ENCODE results near the gene CDH4. TPM values are rescaled to one million over a fixed set of nuclear protein-coding genes. Genes with fewer than 3 reads are reported as not detected.

The CDH4 gene
- total and polyA plus RNA-seq, 2 donors (not counting 3 experiments of a cell fraction or from before 2014, with no cell fraction given) = 0.17 to 0.51 TPM

- no peak overlapping the region for H3K27ac ChIP-seq (ENCODE audit: insufficient read depth, low read depth, low read length)
- no peak overlapping the region for H3K4me3 ChIP-seq (replicated peaks in 1 of 3; ENCODE audit: insufficient read depth in 1 of 3, low read depth in 1 of 3, low read length in 3 of 3)
- dilution Hi-C loops (cut with MboI; ENCODE audit: extremely low pct_ligation_motif_present, low sequenced_read_pairs) = no loop called here
- FAIRE-seq (no peak), DNase-seq (ENCODE audit: low read depth, low spot score) (no peak)
- no peaks in the 10 kb centered on the region for H3K9me1 ChIP-seq (replicated peaks; ENCODE audit: control insufficient read depth, extremely low read depth, insufficient read depth, low read length)
- peaks cover 16% of the 10 kb centered on the region for H3K9me3 ChIP-seq (replicated peaks; ENCODE audit: control insufficient read depth, insufficient read depth, low read length)
- no peaks in the 10 kb centered on the region for H4K20me1 ChIP-seq (replicated peaks; ENCODE audit: control insufficient read depth, extremely low read depth, insufficient read depth, low read length)
- BruUV-seq (replicated peaks) = no TSS peak
- POLR2A ChIA-PET = no interaction called here
- H3K4me1 ChIP-seq (ENCODE audit: control insufficient read depth, extremely low read depth, insufficient read depth, low read length) = no peaks in the 10 kb centered on the region
- no peak overlapping the region for H3K9ac ChIP-seq (replicated peaks; ENCODE audit: extremely low read depth, insufficient read depth, low read length)
- H3K27me3 ChIP-seq (ENCODE audit: control insufficient read depth in 2 of 2, insufficient read depth in 2 of 2, low read length in 2 of 2) = no peaks in the 10 kb centered on the region
- H3K79me2 ChIP-seq (ENCODE audit: control insufficient read depth, insufficient read depth, low read length) = no peaks in the 10 kb centered on the region
- H3K4me2 ChIP-seq (ENCODE audit: insufficient read depth, low read length) = no peak overlapping the region
- no peak overlapping the region for H2AFZ ChIP-seq (ENCODE audit: low read depth, low read length)
- intact Hi-C loops (cut with micrococcal nuclease) = no loop called here
- CTCF ChIA-PET = no interaction called here
- H3K36me3 ChIP-seq (ENCODE audit: control insufficient read depth in 2 of 2, extremely low read depth in 1 of 2, insufficient read depth in 2 of 2, low read length in 2 of 2) = no peaks in the 10 kb centered on the region
- TF ChIP-seq MAX (IDR thresholded peaks at IDR 0.05; ENCODE audit: insufficient read depth, insufficient read length) (no peak), POLR2A (IDR thresholded peaks at IDR 0.05; ENCODE audit: low read depth, low read length) (no peak), CTCF (IDR thresholded peaks at IDR 0.05; ENCODE audit: extremely low read depth in 1 of 2, insufficient read depth in 1 of 2, low read depth in 1 of 2, low read length in 2 of 2) (no peak), EZH2 (IDR thresholded peaks at IDR 0.05; ENCODE audit: borderline replicate concordance, low read depth, low read length, severe bottlenecking) (no peak), GATA2 (IDR thresholded peaks at IDR 0.05; ENCODE audit: insufficient read depth, insufficient read length, low read depth, low read length) (no peak), POLR2AphosphoS5 (IDR thresholded peaks at IDR 0.05; ENCODE audit: insufficient read depth, low read depth, low read length) (no peak), JUN (IDR thresholded peaks at IDR 0.05; ENCODE audit: borderline replicate concordance, insufficient read depth, insufficient read length, low read depth) (no peak), MYC (IDR thresholded peaks at IDR 0.05; ENCODE audit: low read depth, low read length) (no peak), FOS (IDR thresholded peaks at IDR 0.05; ENCODE audit: borderline replicate concordance, insufficient read depth, low read length) (no peak)
Observed at GRCh38 chr20:61543931-61544745, 292.1 kb downstream of the CDH4 start.

Data from endothelial cell of umbilical vein (primary cell).